Loucy (cell line): ENCODE results near the gene PRDM11.

Source experiments
- H2AFZ ChIP-seq: fragments of 200-600 bp; sonication (generic); 2 replicates; pipeline ENCODE4 v1.6.0; 2016; ENCODE audit warnings: antibody characterized with exemption, mild to moderate bottlenecking, low read length, moderate library complexity
- H3F3A ChIP-seq: fragments of 200-600 bp; 2 replicates; pipeline ENCODE4 v1.6.0; 2016; ENCODE audit warnings: antibody characterized with exemption, low read depth, mild to moderate bottlenecking
- H3K27me3 ChIP-seq: fragments of 200-600 bp; sonication (generic); 2 replicates; pipeline ENCODE4 v1.6.1; 2014; ENCODE audit warnings: low read length, mild to moderate bottlenecking; ENCODE audit not compliant: insufficient read depth, poor library complexity, severe bottlenecking
- H3K36me3 ChIP-seq: fragments of 200-600 bp; sonication (generic); 2 replicates; pipeline ENCODE4 v1.6.1; 2016; ENCODE audit warnings: low read length; ENCODE audit not compliant: insufficient read depth
- H3K4me1 ChIP-seq: fragments of 200-600 bp; sonication (generic); 2 replicates; pipeline ENCODE4 v1.5.1; 2014; ENCODE audit warnings: low read length, mild to moderate bottlenecking; ENCODE audit not compliant: insufficient read depth, poor library complexity, severe bottlenecking
- H3K4me2 ChIP-seq: fragments of 200-600 bp; sonication (generic); 2 replicates; pipeline ENCODE4 v1.6.0; 2014; ENCODE audit warnings: antibody characterized with exemption, low read length, low read depth, mild to moderate bottlenecking; ENCODE audit not compliant: poor library complexity, severe bottlenecking
- H3K4me3 ChIP-seq: fragments of 200-600 bp; sonication (generic); 2 replicates; pipeline ENCODE4 v1.5.1; 2014; ENCODE audit warnings: low read length, mild to moderate bottlenecking, mixed read lengths; ENCODE audit not compliant: poor library complexity, severe bottlenecking
- H3K79me2 ChIP-seq: fragments of 200-600 bp; sonication (generic); 2 replicates; pipeline ENCODE4 v1.6.1; 2014; ENCODE audit warnings: low read length; ENCODE audit not compliant: insufficient read depth
- H3K9ac ChIP-seq: fragments of 200-600 bp; sonication (generic); 2 replicates; pipeline ENCODE4 v1.6.0; 2014; ENCODE audit warnings: mild to moderate bottlenecking, low read depth, low read length, moderate library complexity; ENCODE audit not compliant: poor library complexity, severe bottlenecking
- H3K9me2 ChIP-seq: fragments of 200-600 bp; sonication (generic); replicated peaks from 2 replicates; pipeline ENCODE4 v1.6.1; 2016; ENCODE audit warnings: low read depth, low read length, mixed read lengths
- H3K9me3 ChIP-seq: fragments of 200-600 bp; sonication (generic); 2 replicates; pipeline ENCODE4 v1.6.1; 2014; ENCODE audit warnings: mild to moderate bottlenecking, antibody characterized with exemption, low read length, low read depth; ENCODE audit not compliant: insufficient read depth
- H4K20me1 ChIP-seq: fragments of 200-600 bp; sonication (generic); 2 replicates; pipeline ENCODE4 v1.6.0; 2014; ENCODE audit warnings: antibody characterized with exemption, low read length, mild to moderate bottlenecking; ENCODE audit not compliant: insufficient read depth, poor library complexity, severe bottlenecking
- EZH2phosphoT487 ChIP-seq: fragments of 200-600 bp; IDR thresholded peaks from 2 replicates; pipeline ENCODE4 v1.6.1; 2018; ENCODE audit warnings: antibody characterized with exemption, mild to moderate bottlenecking, moderate library complexity, borderline replicate concordance
- TF ChIP-seq, protein P1 (sequence below): fragments of 200-600 bp; sonication (generic); conservative IDR thresholded peaks from 2 replicates; pipeline ENCODE4 v1.5.1; 2014; ENCODE audit warnings: mild to moderate bottlenecking, antibody characterized with exemption, low read length

The PRDM11 gene

GRCh38 chr11:45162916-45163879 is 16.8 kb downstream of the PRDM11 start:
- Histone ChIP-seq H3K9me2 (no peaks in the 10 kb centered on the region), H4K20me1 (peaks cover 11% of the 10 kb centered on the region), H3K9ac (peak overlapping the region; percentile 21), H3K36me3 (no peaks in the 10 kb centered on the region), H3K27me3 (no peaks in the 10 kb centered on the region), H3K9me3 (no peaks in the 10 kb centered on the region), H3F3A (no peaks in the 10 kb centered on the region), H3K4me2 (peak overlapping the region; percentile 46), H3K4me1 (peaks cover 33% of the 10 kb centered on the region), H3K4me3 (no peak overlapping the region), H2AFZ (no peak overlapping the region), H3K79me2 (peaks cover 89% of the 10 kb centered on the region)
- TF ChIP-seq, protein P1, sequence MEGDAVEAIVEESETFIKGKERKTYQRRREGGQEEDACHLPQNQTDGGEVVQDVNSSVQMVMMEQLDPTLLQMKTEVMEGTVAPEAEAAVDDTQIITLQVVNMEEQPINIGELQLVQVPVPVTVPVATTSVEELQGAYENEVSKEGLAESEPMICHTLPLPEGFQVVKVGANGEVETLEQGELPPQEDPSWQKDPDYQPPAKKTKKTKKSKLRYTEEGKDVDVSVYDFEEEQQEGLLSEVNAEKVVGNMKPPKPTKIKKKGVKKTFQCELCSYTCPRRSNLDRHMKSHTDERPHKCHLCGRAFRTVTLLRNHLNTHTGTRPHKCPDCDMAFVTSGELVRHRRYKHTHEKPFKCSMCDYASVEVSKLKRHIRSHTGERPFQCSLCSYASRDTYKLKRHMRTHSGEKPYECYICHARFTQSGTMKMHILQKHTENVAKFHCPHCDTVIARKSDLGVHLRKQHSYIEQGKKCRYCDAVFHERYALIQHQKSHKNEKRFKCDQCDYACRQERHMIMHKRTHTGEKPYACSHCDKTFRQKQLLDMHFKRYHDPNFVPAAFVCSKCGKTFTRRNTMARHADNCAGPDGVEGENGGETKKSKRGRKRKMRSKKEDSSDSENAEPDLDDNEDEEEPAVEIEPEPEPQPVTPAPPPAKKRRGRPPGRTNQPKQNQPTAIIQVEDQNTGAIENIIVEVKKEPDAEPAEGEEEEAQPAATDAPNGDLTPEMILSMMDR: no peak
- no peak for TF ChIP-seq EZH2phosphoT487

DNA sequence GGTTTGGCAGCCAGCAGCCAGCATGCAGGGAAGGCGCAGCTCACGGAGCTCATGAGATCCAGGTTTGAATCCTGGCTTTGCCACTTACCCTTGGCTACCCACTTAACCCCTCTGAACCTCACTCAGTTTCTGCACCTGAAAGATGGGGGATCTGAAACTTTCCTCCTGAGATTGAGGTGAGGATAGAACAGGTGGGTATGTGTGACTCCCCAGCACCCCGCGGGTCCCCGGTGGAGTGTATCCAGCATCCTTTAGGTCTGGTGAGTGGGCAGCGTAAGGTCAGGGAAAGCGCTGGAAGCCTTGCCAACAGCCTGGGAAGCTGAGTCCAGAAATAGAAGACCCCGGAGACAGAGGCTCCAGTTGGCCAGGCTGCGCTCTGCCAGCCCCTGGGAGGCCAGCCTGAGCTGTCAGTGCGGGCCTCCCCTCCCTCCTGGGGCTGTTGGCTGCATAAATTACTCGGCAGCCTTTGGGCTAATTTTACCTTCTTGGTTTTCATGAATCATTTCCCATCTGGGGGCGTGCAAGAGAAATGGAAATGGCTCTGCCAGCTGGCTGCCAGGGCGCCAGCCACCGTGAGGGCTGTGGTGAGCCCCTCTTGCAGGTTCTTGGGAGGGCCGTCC is 17.6 kb downstream of the PRDM11 start:
- Histone ChIP-seq H3K27me3 (no peaks in the 10 kb centered on the region), H3F3A (no peaks in the 10 kb centered on the region), H3K9me3 (no peaks in the 10 kb centered on the region), H3K9me2 (no peaks in the 10 kb centered on the region), H4K20me1 (peaks cover 8% of the 10 kb centered on the region), H3K9ac (peak overlapping the region; percentile 21), H3K79me2 (peaks cover 85% of the 10 kb centered on the region), H3K4me2 (peak overlapping the region; percentile 46), H3K36me3 (no peaks in the 10 kb centered on the region), H3K4me3 (no peak overlapping the region), H2AFZ (no peak overlapping the region), H3K4me1 (peaks cover 25% of the 10 kb centered on the region)
- TF ChIP-seq, protein P1: no peak; the same call in 1 of the 2 replicates
- TF ChIP-seq EZH2phosphoT487: no peak

- Histone ChIP-seq H2AFZ (no peak overlapping the region), H3K9ac (no peak overlapping the region), H3K36me3 (no peaks in the 10 kb centered on the region), H4K20me1 (peaks cover 8% of the 10 kb centered on the region), H3K79me2 (peaks cover 76% of the 10 kb centered on the region), H3K9me2 (no peaks in the 10 kb centered on the region), H3K27me3 (no peaks in the 10 kb centered on the region), H3K9me3 (no peaks in the 10 kb centered on the region), H3K4me2 (no peak overlapping the region), H3K4me3 (no peak overlapping the region), H3K4me1 (peaks cover 16% of the 10 kb centered on the region), H3F3A (no peaks in the 10 kb centered on the region)
- no peak for TF ChIP-seq EZH2phosphoT487
- TF ChIP-seq, protein P1: no peak
Measured at GRCh38 chr11:45165386-45165785, 18.9 kb downstream of the PRDM11 start.
